Measurements from ENCODE around the gene ORM1.

Gene ORM1

DNA sequence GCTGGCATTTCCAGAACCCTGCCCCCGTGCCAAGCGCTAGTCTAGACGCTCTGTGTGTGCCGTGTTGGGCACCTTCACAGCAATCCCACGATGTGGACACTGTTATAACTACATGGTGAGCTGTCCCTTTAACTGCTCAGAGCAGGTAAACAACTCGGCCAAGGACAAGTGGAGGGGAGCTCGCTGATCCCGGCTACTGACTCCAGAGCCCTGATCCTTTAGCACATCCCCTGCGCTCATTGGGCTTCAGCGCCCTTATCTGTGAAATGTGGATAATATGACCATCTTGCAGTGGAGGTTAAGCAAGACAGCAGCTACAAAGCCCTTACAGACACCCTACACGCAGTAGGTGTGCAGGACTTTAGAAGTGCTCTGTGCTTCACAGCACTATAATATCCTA is 23.2 kb downstream of the ORM1 start:
- DNase-seq = no peak

DNA sequence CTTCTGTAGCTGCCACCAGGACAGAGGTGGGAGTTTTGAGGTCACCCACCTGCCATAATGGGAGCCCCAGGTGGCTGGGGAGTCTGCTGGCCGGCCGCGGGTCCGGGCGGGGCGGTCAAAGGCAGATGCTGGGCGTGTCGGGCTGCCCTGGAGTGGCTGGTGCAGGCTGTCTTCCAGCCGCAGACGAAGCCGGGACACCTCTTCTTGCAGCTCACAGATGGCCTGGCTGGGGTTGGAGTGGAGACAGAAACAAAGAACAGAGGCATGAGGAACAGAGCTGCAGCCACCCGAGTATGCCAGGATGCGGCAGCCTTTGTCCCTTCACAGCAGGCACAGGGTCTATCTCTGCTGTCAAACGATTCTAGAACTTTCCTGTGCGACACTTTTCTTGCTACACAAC is 24.8 kb downstream of the ORM1 start:
- no peak for DNase-seq

DNA sequence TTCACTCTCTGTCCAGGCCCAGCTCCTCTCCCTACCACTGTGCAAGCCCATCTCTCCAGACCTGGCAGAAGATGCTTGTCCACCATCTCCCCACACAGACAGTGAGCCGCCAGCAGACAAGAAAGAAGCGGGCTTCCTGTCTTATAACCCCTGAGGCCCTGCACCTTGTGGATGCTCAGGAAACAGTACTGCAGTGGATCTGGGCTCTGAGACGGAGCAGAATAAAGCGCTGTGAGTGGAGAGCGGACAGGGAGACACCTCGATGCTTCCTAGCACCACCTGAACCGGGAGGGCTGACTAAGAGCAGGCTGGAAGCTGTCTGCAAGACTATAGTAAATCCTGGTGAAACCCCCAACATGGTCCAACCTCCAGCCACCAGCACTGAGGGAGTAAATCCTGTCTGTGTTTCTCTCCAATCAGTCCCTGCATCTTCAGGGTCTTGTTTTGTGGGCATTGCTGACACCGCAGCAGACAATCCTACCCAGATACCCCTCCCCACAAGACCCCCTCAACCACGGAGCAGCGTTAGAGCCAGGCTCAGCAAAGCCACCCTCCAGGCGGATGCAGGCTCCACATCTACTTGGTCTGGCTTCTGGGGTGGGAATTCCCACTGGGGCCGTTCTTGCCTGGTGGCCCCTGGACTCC is 25.5 kb downstream of the ORM1 start:
- DNase-seq = no peak

DNA sequence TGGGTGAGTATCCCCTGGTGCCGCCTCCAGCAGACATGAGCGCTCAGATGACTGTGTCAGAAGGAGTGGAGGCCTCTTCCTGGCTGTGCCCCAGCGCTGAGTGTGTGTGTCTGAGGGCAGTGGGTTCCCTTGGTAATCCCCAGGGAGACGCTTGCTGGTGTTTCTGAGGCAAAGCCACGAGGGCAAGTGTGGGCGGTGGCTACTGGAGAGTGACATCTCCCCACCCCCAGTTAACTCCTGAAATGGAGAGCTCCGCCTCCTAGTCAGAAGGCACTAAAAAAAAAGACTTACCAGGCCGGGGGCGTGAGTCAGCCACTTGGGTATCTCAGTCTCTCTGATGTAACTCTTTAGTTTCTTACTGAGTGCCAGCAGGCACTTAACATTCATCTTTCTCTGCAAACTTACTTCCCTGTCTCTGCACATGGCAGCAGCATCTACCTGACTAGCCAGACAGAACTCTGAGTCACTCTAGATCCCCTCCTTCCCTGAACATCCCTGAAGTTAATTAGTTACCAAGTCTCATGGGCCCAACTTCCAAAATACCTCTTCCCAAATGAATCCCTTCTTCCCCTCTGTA is 26.1 kb downstream of the ORM1 start:
- DNase-seq = peak; percentile 82

DNA sequence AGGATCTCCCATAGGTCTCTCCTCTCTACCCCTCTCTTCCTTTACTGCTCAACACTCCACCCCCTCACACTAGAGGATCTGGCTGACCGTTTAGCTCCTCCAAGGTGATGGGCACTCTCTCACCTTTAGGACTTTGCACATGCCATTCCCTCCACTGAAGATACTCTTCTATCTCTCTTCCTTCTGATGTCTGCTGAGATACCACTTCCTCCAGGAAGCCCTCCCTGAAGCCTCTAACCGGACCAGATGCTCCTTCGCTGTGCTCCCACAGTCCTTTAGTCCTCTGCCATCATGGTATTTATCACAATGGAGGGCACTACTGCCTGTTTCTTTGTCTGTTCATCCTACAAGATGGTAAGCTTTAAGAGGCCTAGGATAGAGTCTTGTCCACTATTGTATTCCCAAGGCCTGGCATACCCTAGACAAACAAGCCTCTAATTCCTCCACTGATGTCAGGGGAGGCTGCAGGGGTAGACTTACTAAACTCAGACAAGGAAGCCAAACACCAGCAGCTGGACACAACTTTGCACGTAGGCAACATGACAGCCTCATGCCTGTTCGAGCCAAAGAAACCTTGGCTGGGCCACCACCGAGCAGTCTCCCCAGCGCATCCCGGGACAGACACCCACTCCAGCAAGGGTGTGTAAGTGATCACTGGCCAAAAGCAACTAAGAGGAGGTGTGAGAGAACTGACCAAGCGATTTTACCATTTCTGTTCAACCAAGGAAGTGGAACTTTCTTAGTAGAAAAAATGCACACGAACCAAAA is 27.0 kb downstream of the ORM1 start:
- DNase-seq = no peak

DNA sequence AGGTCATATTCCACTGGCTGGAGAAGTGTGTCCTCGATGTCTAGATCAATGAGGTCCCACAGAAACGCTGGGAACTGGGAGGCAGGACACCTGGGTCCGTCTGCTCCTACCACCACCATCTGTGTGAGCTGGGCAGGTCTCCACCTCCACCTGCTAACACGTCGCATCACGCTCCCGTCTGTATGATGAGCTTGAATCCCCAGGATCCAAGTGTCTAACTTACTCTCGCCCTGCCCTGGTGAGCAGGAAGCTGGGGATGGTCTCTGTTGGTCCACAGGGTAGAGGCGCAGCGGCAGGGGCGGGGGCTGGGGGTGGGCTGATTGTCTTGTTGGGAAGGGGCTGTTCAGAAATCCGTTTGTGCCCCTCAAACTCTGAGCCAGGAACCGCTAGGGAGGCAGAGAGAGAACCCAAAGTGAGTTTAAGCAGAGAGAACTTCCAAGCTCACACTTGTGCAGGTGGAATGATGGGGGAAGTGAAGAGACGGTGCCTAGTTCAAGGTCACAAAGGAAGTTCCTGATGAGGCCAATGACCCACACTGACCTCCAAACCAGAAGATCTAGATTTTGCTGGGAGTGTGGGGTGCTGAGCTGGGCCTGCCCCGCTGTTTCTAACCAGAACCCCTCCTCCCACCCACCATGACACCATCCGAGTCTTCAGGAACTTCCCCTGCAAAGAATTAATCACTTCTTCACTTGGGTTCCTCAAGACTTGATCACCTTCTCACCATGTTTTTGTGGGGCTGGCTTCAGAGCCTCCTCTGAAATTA is 27.9 kb downstream of the ORM1 start:
- no peak for DNase-seq

DNA sequence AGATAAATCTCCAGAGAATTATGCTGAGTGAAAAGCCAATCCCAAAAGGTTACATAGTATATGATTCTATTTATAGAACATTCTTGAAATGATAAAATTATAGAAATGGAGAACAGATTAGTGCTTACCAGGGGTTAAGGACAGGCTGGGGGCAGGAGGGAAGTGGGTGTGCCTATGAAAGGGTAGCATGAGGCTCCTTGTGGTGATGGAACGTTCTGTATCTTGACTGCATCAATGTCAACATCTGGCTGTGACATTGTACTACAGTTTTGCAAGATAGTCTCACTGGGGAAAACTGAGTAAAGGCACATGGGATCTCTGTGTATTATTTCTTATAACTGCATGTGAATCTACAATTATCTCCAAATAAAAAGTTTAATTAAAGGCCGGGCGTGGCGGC is 29.0 kb downstream of the ORM1 start:
- DNase-seq = peak; percentile 34

DNA sequence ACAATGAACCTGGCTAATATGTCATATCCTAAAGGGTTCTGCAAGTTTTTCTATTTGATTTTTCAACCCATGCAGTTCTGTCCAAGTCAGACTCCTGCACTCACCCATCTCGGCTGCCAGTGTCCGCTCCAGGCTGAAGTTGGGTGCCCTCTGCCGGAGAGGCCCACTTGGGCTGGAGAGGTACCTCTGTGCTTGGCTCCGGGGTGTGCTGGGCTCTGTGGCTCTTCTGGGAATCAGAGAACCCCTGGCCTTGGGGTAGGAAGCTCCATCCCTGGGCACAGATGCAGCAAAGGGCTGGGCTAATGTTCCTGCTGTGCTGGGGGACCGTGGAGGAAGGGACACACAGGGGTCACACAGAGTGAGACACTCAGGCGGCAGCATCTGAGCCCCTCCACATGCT is 32.9 kb downstream of the ORM1 start:
- DNase-seq = no peak

DNA sequence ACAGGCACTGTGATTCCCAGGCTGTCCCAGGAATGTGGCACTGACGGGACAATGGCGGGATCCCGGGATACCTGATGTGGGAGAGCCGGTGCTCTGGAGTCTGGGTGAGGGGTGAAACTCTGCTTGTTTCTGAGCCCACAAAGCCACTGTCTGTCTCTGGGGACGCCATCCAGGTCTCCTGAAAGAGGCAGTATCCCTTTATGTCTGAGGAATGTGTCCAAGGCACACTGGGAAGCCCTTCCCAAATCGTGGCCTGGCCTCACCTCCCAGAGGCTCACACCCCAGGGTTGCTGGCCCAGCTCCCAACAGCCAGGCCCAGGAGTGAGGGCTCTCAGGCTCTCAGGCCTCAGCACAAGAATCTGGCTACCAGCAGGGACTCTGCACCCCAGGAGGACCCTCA is 33.9 kb downstream of the ORM1 start:
- no peak for DNase-seq

DNA sequence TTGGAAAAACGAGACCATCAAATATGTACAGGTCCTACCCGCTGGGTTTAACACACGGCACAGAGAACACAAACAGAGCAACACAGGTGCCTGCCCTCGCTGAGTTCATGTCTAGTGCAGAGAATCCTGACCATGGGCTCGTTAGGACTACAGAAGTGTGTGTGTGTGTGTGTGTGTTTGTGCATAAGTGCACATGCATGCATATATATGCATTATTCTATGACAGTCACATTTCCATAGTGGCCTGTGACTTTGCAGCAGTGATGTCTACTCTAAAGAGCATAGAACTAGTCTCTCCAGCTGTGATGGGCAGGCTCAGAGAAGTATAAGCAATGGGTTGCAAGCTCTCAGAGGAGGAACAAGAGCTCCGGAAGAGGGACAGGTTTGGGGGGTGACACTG is 34.5 kb downstream of the ORM1 start:
- DNase-seq = no peak

DNA sequence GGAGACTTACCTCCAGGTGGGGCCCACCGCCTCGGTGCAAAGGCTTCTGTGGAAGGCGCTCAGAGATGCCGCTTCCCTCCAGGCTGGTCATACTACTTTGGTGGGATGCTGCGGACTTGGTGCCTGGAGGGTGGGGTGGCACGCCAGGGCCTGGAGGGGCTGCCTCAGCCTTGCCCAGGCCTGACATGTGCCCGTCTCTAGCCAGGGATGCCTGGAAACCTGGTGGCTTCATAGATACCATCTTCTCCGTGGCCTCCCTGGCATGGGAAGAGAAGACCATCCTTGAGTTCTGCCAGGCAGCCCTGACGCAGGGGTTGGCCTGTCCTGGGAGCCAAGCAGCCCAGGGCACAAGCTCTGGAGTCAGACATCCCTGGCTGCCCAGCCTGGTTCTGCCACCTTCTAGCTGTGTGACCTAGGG is 35.0 kb downstream of the ORM1 start:
- DNase-seq = no peak

DNA sequence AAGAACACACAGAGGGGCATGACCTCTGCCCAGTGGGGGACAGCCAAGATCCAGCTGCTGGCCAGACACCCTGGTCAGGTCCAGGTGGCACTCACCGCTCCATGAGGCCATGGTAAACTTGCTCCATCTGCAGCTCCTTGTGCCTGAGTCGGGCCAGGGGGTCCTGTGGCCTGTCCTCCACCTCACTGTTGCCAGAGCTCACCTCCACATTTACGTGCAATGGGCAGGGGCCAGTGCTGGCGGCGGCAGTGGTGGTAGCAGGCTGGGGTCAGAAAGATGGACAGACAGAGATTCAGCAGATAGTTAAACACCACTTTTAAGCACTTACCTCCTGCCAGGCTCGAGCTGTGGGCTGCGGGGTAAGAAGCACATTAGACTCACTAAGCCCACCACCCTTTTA is 36.9 kb downstream of the ORM1 start:
- DNase-seq = no peak

DNA sequence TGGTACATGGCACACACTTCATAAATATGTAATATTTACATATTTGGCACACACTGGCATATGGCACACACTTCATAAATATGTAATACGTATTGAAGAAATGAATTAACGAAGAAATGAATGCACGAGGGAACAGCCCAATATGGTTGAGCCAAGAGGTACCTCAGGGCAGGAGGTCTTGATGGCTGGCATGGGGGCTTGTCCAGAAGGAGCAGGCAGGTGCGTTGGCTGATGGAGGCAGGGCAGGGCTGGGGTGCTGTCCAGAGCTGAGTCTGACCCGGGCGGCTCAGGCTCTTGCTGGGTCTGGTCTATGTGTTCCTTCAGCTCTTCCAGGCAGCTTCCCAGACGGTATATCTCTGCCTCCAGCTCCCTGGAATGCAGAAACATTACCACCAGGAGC is 38.6 kb downstream of the ORM1 start:
- DNase-seq = no peak

DNA sequence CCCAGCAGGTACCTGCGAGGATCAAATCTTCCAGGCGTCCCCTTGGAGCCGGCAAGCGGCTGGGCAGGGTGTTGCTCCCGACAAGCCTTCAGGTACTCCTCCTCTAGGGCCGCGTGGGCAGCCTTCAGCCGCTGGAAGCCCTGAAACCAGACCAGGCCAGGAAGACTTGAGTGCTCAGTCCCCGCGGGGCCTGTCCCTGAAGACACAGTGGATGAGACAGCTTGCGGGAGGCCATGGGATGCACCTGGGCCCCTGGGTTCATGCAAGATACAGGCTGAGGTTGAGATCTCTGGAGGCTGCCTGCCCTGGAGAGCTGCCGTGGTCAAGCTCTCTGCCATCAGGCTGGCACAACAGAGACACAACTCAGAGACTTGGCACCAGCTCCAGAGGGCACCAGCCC is 39.5 kb downstream of the ORM1 start:
- no peak for DNase-seq

DNA sequence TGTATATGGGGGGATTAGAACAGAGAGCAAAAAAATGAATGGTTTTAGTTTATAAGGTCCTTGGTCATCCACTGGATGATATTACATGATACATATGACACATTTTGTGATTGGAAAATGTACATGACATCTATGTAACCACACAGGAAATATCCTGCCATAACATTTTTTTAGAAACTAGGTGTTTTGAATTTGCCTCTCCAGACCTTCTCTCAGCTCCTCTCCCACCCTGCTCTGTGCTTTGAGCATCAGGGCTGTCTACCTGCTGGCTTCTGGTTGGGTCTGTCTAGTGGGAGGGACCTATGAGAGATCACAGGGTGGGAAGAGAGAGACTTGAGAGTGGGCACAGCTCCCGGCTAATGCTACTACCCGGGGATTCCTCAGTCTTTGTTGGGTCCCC is 40.5 kb downstream of the ORM1 start:
- DNase-seq = no peak

DNA sequence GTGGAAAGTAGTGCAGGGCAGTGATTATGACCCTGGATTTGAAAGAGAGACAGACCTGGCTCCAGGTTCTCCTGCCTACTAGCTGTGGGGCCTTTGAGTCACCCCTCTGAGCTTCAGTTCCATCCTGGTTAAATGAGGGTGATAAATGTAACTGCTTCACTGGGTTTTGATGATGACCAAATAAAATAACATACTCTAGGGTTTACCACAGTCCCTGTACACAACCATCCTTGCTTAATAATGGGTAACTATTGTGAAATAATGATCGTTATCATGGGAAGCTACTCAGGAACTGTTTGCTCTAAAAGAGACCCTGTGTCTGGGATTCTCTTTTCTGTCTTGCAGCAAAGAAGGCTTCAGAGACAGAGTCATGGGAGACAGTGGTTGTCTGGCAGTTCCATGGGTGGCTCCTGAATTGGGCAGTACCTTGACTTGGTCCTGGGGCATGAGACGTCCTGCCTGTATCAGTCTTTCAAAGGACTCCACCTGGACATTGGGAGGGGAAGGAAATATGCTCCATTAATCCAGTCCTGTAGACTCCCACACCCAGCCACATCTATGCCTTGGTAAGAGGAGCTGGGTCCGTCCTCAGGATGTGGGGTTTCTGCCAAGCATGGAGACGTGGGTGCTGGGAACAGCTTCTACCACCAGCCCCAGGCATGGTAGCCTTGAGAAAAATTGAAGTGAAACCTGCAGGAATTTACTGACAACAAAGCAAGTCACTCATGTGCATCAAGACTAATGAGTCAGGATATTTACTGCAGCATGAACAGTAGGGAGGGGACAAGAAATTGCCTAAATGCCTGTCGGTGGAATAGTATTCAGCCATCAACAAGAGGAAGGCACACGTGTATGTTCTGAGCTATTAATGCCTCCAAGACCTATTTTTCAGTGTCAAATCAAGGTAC is 41.5 kb downstream of the ORM1 start:
- DNase-seq = peak; percentile 76

DNA sequence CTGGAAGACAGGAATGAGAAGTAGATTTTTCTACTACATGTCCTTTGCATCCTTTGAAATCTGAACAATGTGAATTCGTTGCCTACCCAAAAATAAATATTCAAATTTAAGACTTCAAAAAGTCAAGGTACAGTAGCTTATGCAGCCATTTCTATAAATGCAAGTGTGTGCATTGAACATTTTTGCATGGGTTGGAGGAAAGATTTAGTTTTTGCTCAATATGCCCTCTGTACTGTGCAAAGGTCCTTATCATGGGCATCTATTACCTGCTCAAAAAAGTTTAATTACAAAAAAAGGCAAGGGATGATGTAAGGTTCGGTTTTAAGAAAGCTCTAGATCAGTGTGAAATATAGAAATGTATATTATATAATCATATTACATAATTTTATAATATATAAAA is 42.3 kb downstream of the ORM1 start:
- no peak for DNase-seq

DNA sequence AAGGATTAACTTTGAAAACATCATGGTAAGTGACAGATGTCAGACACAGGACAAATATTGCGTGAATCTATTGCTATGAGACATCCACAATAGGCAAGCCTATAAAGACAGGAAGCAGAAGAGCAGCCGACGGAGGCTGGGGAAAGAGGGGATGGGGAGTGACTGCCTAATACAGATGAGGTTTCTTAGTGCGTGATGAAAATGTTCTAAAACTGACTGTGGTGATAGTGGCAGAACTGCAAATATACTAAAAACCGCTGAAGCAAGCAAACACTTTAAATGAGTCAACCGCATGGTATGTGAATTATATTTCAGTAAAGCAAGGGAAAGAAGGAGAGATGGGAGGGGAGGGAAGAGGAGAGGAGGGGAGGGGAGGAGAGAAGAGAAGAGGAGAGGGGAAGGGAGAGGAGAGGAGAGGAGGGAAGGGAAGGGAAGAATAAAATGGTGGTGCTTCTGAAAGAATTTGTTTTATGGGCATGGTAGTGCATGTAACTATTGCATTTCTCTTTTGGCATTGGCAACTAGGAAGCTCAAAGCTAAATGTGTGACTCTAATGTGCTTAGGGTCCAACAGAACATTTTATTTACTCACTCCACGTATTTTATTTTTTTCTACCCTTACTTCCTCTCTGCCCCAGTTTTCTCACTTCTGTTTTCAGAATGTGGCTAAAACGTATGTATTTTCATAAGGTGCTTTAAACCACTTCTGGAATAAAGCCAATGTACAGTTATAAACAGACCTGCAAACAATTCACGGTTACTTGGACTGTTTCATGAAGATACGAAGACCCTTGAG is 43.6 kb downstream of the ORM1 start:
- peak; percentile 43 for DNase-seq

DNA sequence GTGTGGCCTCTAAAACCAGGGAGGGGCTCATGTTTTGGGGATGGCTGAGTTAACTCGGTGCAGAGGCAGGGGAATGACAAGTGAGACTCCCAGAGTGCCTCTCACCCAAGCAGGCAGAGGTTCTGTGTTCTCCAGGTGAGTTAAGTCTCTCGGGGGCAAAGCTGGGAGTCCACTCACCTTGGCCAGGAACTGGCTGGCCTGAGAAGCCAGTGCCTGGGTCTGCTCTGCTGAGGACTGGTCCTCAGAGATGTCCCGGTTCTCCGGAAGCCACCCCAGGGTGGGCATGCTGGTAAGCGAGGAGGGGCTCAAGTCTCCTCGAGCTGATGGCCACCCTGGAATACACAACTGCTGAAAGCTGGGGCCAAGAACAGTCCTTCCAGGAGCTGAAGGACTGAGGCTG is 44.5 kb downstream of the ORM1 start:
- no peak for DNase-seq

DNA sequence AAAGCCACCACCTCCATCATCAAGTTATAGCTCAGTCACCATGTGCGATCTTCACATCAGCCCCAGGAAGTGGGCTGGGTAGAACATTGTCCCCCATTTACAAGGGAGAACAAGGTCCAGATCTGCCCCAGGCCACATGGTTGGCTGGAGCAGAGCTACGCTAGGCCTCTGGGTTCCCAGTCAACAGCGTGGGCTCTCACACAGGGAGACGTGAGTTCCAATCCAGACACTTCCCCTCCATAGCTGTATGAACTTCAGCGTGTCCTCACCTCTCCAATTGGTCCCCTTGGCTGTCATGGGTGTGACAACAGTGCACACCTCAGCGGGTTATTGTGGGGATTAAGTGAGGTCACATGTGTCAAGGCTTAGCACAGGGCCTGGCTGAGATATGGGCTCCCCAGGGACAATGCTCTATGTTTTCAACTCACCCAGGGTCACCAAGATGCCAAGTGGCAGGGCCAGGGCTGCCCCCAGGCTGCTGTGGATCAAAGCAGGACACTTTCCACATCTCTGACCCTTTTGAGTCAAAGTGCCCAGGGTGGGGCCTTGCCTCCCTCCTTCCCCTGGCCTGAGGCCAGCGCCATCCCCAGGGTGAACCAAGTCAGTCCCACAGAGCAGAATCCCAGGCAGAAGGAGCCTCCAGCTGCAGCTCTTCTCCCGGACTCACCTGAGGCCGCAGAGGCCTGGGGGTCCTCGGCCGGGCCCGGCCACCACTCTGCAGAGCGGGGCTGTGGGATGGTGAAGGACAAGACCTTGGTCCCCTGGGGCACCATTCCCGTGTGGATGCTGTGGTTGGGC is 45.1 kb downstream of the ORM1 start:
- no peak for DNase-seq
